Measurements from ENCODE around the gene TMEM219. TPM values are rescaled to one million over a fixed set of nuclear protein-coding genes. Genes with fewer than 3 reads are reported as not detected.

The TMEM219 gene
- total RNA-seq, 2 donors from 2014 or later = 122 to 136 TPM

GRCh38 chr16:30000735-30001631 is 39.1 kb downstream of the TMEM219 start:
- H3K4me3 ChIP-seq (ENCODE audit: low read length) = no peak overlapping the region
- WGBS, 2 experiments (ENCODE audit: insufficient coverage in 1 of 2, insufficient read length in 1 of 2) = 83 to 86% methylated on average over 20 to 33 of the region's 33 CpGs

GRCh38 chr16:30002614-30003346 is 40.9 kb downstream of the TMEM219 start:
- no peak overlapping the region for H3K4me3 Mint-ChIP-seq
- peaks cover 27% of the 10 kb centered on the region for H3K36me3 Mint-ChIP-seq (ENCODE audit: low read depth)
- H3K27me3 Mint-ChIP-seq (ENCODE audit: insufficient read depth) = no peaks in the 10 kb centered on the region
- no peak overlapping the region for H3K27ac Mint-ChIP-seq
- no peaks in the 10 kb centered on the region for H3K4me1 ChIP-seq (ENCODE audit: control insufficient read depth, insufficient read depth, low read length)
- no peak for DNase-seq
- no peak overlapping the region for H3K9ac ChIP-seq (ENCODE audit: extremely low read depth, low read length, poor library complexity, severe bottlenecking)
- H3K27ac ChIP-seq (ENCODE audit: low read depth, low read length) = no peak overlapping the region
- H3K9me3 Mint-ChIP-seq = no peaks in the 10 kb centered on the region
- WGBS, 2 experiments (ENCODE audit: insufficient coverage in 1 of 2, insufficient read length in 1 of 2) = 88 to 91% methylated on average over 9 to 19 of the region's 19 CpGs
- no peaks in the 10 kb centered on the region for H3K4me1 Mint-ChIP-seq
- H3K36me3 ChIP-seq (ENCODE audit: control insufficient read depth, insufficient read depth, low read length) = peaks cover 20% of the 10 kb centered on the region
- TF ChIP-seq CTCF (conservative IDR thresholded peaks at IDR 0.05) = no peak
- no peaks in the 10 kb centered on the region for H3K27me3 ChIP-seq (ENCODE audit: control insufficient read depth, insufficient read depth, low read length, poor library complexity, severe bottlenecking)
- H3K9me3 ChIP-seq (ENCODE audit: control insufficient read depth, low read length) = no peaks in the 10 kb centered on the region
- H3K4me3 ChIP-seq (ENCODE audit: low read length) = no peak overlapping the region

More at GRCh38 chr16:30000735-30001631, 39.1 kb downstream of the TMEM219 start:
- H3K27ac Mint-ChIP-seq = no peak overlapping the region
- H3K4me3 Mint-ChIP-seq = no peak overlapping the region
- Histone ChIP-seq H3K9me3 (ENCODE audit: control insufficient read depth, low read length) (no peaks in the 10 kb centered on the region), H3K4me1 (ENCODE audit: control insufficient read depth, insufficient read depth, low read length) (no peaks in the 10 kb centered on the region), H3K27ac (ENCODE audit: low read depth, low read length) (no peak overlapping the region), H3K36me3 (ENCODE audit: control insufficient read depth, insufficient read depth, low read length) (peaks cover 24% of the 10 kb centered on the region), H3K27me3 (ENCODE audit: control insufficient read depth, insufficient read depth, low read length, poor library complexity, severe bottlenecking) (no peaks in the 10 kb centered on the region), H3K9ac (ENCODE audit: extremely low read depth, low read length, poor library complexity, severe bottlenecking) (no peak overlapping the region)
- peaks cover 35% of the 10 kb centered on the region for H3K36me3 Mint-ChIP-seq (ENCODE audit: low read depth)
- no peaks in the 10 kb centered on the region for H3K9me3 Mint-ChIP-seq
- H3K4me1 Mint-ChIP-seq = no peaks in the 10 kb centered on the region
- peak; percentile 61 for TF ChIP-seq CTCF (conservative IDR thresholded peaks at IDR 0.05)
- DNase-seq = peak; percentile 82
- H3K27me3 Mint-ChIP-seq (ENCODE audit: insufficient read depth) = no peaks in the 10 kb centered on the region

- Mint-ChIP-seq H3K4me3 (no peak overlapping the region), H3K27me3 (ENCODE audit: insufficient read depth) (peaks cover 9% of the 10 kb centered on the region), H3K27ac (peak overlapping the region; percentile 26), H3K4me1 (no peaks in the 10 kb centered on the region), H3K36me3 (ENCODE audit: low read depth) (peaks cover 19% of the 10 kb centered on the region), H3K9me3 (no peaks in the 10 kb centered on the region)
- 92 to 98% methylated on average over 13 to 17 of the region's 17 CpGs for WGBS, 2 experiments (ENCODE audit: insufficient coverage in 1 of 2, insufficient read length in 1 of 2)
- H3K9ac ChIP-seq (ENCODE audit: extremely low read depth, low read length, poor library complexity, severe bottlenecking) = no peak overlapping the region
- H3K27me3 ChIP-seq (ENCODE audit: control insufficient read depth, insufficient read depth, low read length, poor library complexity, severe bottlenecking) = no peaks in the 10 kb centered on the region
- no peaks in the 10 kb centered on the region for H3K9me3 ChIP-seq (ENCODE audit: control insufficient read depth, low read length)
- H3K36me3 ChIP-seq (ENCODE audit: control insufficient read depth, insufficient read depth, low read length) = peaks cover 15% of the 10 kb centered on the region
- H3K27ac ChIP-seq (ENCODE audit: low read depth, low read length) = no peak overlapping the region
- TF ChIP-seq CTCF (conservative IDR thresholded peaks at IDR 0.05) = no peak
- no peaks in the 10 kb centered on the region for H3K4me1 ChIP-seq (ENCODE audit: control insufficient read depth, insufficient read depth, low read length)
- DNase-seq = no peak
- no peak overlapping the region for H3K4me3 ChIP-seq (ENCODE audit: low read length)
Observed at GRCh38 chr16:30003670-30004423, 42.0 kb downstream of the TMEM219 start.
